Spleen (tissue), 7 donors: ENCODE measurements around the gene ORMDL1.

Experiments
- POLR2A ChIP-seq, 3 donors: fragments of 450-650 bp; IDR thresholded peaks; one replicate each; pipeline ENCODE4 v1.5.1; 2017; ENCODE audit warnings: antibody characterized with exemption in 3 of 3, mild to moderate bottlenecking in 1 of 3
- POLR2AphosphoS5 ChIP-seq, 3 donors: sonication (generic); formaldehyde crosslinking; IDR thresholded peaks; one replicate each; pipeline ENCODE4 v1.5.1; 2017; ENCODE audit warnings: antibody characterized with exemption in 3 of 3
- TF ChIP-seq, protein P1 (sequence below), 11 experiments: fragments of 200-600 bp in 7 of 11; fragments of 450-650 bp in 4 of 11; sonication (generic) in 4 of 11; IDR thresholded peaks in 8 of 11; conservative IDR thresholded peaks in 3 of 11; 1 replicate in 7 of 11; 2 replicates in 4 of 11; pipeline versions ENCODE4 v1.4.0 to v1.8.0; 2016 to 2021; ENCODE audit warnings: antibody characterized with exemption in 11 of 11, inconsistent platforms in 4 of 11, mild to moderate bottlenecking in 1 of 11
- donor health status: DM: no; HTN: no; CAD: no; lungs with moderate emphysema.
- donor health status: DM: no; HTN: no; CAD: no.
- donor health status: DM: no; HTN: no; CAD: no.

DNA sequence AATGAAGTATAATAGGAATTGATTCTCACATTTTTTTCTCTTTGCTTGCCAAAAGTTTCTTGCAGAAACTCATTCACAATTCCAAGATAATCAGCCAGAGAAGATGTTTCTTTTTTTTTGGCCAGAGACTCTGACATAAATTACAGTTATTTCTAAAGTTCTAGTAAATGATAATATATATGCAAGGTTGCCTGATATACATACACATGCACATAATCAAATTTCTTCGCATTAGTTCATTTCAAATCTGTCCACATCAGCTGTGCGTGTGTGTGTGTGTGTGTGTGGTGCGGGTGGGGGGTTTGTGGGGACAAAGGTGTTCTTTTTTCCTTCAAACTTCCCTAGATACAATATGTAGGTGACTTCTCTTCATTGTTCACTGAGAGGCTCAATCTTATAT is 54.7 kb downstream of the ORMDL1 start:
- no peak for TF ChIP-seq POLR2AphosphoS5 (IDR thresholded peaks at IDR 0.05)
- TF ChIP-seq, protein P1, sequence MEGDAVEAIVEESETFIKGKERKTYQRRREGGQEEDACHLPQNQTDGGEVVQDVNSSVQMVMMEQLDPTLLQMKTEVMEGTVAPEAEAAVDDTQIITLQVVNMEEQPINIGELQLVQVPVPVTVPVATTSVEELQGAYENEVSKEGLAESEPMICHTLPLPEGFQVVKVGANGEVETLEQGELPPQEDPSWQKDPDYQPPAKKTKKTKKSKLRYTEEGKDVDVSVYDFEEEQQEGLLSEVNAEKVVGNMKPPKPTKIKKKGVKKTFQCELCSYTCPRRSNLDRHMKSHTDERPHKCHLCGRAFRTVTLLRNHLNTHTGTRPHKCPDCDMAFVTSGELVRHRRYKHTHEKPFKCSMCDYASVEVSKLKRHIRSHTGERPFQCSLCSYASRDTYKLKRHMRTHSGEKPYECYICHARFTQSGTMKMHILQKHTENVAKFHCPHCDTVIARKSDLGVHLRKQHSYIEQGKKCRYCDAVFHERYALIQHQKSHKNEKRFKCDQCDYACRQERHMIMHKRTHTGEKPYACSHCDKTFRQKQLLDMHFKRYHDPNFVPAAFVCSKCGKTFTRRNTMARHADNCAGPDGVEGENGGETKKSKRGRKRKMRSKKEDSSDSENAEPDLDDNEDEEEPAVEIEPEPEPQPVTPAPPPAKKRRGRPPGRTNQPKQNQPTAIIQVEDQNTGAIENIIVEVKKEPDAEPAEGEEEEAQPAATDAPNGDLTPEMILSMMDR (IDR thresholded peaks at IDR 0.05 in 8 of 11, conservative IDR thresholded peaks at IDR 0.05 in 3 of 11): no peak
- no peak for TF ChIP-seq POLR2A (IDR thresholded peaks at IDR 0.05)
